T-helper 1 cell (primary cell): ENCODE data around the gene PIANP.
"Not testable (repeated sequence)": the region's sequence is repeated elsewhere in the genome, so short reads cannot be mapped to it uniquely, and the experiment has no call there.

Source experiments
- DNase-seq, 5 donors: peaks; one replicate each; pipeline ENCODE4 v3.0.0-alpha.2; 2012 to 2020
- total RNA-seq, 4 donors: gene quantifications; one replicate each; lab custom pipeline; 2026; lab: John Stamatoyannopoulos, UW

PIANP gene
- total RNA-seq, result 0 to 0.23 (median 0.08) reads per million in 4 donors

DNA sequence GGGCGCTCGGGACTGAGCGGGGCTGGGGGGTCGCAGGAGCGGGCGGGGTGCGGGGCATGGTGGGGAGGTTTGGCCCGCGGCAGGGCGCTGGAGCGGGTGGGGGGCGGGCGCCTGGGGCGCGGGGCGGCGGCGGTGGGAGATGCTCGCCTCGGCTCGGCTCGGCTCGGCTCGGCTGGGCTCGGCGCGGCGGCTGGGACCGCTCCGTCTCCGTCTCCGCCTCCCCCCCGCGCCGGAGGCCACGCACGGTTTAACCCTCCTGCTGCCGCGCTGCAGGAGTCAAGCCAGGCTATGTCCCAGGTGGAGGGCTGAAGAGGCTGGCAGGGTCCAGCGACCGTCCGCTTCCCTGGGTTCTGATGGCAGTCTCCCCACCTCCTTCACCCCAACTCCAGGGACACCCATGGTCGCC, at the start of gene PIANP:
Gene PIANP (minus strand): TSS at position 170 of the 406 bp plus-strand sequence. CDS start 2,754 bp downstream, outside the sequence.
- DNase-seq, result peak; percentile 20 to 58 (median 39)

GRCh38 chr12:6748761-6749160, 48.1 kb upstream of the PIANP start:
- no peak for DNase-seq

DNA sequence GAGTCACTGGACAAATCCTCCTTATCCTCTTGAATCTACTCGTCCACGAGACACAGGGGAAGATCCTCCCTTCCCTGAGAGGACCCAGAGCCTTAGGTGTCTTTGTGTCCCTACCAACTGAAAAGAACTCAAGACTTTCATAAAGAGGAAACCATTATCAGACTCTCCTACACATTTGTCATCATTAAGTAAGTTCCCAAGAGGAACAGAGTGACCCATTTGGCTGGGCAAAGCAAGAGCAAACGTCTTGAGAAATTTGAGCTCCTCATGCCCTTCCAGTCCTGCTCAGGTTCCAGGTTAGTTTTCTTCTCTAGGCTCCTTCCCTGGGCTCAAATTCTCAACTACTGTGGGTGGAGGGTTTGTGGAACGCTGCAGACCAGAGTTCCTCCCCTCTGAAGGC, 46.6 kb upstream of the PIANP start:
- DNase-seq, result no peak

DNA sequence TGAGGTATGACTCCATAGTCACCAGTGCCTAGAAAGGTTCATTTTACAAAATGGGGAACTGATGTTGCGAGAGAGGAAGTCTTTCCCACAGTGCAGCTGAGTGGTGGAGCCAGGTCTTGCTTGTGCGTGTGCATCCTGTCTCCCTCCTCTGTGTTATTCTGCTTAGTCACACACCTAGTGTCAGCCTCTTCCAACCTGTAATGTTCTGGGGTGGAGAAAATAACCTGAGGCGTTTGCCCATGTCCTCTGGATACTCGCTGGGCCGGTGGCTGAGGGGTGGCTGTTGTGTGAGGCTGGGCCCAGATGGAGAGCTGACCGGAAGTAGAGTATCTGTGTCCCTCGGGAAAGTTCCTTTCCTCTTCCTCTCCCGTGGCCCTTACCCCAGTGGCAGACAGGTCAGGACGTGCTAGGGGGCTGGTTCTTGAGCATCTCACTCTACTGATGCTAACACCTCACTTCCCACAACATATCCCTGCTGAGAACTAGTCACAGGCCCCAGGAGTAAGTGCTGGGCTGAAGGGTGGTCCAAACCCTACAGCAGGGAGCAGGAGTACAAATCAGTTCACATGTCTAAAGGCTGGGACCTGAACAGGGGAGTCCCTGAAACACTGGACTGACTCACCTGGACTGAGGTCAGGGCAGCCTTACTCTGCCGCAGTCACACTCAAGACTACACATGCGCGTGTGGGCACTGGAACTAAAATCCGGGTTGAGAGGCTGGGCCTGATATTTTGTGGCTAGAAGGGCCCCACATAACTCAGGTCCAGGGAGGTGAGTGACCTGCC, 45.3 kb upstream of the PIANP start:
- DNase-seq, result peak in 1 of 5 donors; percentile 54

DNA sequence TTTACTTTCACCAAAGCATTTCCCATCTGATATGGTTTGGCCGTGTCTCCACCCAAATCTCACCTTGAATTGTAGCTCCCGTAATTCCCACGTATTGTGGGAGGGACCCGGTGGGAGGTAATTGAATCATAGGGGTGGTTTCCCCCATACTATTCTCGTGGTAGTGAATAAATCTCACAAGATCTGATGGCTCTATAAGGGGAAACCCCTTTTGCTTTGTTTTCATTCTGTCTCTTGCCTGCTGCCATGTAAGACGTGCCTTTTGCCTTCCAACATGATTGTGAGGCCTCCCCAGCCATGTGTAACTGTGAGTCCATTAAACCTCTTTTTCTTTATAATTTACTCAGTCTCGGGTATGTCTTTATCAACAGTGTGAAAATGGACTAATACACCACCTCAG, 42.7 kb upstream of the PIANP start:
- DNase-seq, result not testable (repeated sequence)

DNA sequence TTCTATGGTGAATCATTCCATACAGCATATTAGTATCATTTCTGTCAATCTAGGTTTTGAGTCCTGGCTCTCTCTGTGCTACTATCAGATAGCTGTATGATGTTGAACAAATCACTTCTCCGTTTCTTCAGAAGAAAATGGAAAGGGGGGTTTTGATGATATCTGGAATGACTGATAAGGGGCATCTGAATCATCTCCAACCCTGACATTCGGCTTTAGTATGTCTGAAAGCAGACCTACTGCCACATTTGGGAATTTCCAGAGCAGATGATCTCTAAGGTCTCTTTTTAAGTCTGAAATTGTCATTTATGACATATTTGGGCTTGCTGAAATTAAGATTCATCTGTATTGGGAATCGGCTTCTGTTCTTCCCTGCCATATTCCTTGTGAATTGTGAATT, 42.2 kb upstream of the PIANP start:
- no peak for DNase-seq

DNA sequence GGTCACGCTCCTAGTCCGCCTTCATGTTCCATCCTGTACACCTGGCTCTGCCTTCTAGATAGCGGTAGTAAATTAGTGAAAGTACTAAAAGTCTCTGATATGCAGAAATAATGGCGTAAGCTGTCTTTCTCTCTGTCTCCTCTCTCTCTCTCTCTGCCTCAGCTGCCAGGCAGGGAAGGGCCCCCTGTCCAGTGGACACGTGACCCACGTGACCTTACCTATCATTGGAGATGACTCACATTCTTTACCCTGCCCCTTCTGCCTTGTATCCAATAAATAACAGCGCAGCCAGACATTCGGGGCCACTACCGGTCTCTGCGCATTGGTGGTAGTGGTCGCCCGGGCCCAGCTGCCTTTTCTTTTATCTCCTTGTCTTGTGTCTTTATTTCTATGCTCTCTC, 41.5 kb upstream of the PIANP start:
- DNase-seq, result not testable (repeated sequence)

DNA sequence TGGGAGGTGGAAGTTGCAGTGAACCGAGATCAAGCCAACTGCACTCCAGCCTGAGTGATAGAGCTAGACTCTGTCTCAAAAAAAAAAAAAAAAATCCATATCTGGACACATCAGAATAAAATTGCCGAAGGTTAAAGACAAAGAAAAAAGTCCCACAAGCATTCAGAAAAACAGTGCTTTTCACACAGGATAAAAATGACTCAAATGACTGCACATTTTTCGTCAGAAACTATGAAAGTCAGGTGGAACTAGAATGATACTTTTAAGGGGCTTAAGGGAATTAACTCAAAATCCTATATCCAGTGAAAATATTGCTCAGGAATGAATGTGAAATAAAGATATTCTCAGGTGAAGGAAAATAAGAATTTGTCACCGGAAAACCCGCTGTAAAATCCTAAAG, 36.1 kb upstream of the PIANP start:
- no peak for DNase-seq

DNA sequence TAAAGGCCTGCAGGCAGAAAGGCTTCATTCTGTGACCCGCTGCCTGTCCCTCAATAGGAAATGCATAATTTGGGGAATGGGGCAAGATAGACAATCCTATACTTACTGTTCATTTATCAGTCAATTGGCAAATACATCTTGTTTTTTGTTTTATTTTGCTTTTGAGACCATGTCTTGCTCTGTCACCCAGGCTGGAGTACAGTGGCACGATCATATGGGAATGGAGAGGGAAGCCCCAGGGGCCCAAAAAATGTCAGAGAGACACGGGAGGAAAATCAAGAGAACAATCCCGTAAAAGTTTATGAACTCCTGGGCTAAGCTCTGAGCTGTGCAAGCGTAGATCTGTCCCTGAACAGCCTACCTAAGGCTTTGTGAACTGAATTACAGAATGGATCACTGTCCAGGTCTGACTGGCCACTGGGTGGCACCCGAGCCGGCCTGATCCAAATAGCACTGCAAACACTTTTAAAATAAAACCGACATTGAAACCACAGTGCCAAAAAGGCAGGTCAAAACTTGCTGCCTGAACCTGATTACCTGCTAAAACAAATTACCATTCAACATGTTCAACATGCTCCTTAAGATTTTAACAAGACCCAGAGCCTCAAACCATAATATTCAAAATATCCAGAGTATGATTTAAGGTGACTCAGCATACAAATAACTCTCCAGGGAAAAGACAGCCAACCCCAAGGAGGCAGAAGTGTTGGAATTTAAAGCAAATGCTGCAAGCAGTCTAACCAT, 35.0 kb upstream of the PIANP start:
- peak in 2 of 5 donors; percentile 21 to 36 for DNase-seq

GRCh38 chr12:6734506-6735387, 34.1 kb upstream of the PIANP start:
- DNase-seq, result no peak

DNA sequence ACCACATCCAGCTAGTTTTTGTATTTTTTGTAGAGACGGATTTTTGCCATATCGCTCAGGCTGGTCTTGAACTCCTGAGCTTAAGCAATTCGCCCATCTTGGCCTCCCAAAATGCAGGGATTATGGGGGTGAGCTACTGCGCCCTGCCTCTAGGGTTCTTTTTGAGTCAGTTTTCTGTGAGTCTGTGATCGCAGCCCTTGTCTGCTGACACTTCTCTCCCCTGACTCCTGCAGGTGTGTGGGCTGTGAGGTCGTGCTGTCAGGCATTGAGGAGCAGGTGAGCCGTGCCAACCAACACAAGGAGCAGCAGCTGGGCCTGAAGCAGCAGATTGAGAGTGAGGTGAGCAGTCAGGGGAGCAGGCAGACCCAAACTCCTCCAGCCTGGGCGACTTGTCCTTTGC, 29.6 kb upstream of the PIANP start:
- no peak for DNase-seq

DNA sequence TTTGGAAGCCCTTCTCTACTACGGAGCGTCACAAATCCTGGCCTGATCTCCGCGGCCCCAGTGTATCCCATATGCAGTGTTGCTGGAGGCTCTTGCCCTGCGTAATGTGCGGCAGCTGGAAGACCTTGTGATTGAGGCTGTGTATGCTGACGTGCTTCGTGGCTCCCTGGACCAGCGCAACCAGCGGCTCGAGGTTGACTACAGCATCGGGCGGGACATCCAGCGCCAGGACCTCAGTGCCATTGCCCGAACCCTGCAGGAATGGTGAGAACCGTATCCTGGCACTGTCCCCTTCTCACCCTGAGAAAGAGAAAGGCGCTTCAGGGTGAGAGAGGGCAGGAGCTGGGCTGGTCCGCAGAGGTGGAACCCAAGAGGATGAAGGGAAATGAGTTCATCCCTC, 28.6 kb upstream of the PIANP start:
- DNase-seq, result no peak

GRCh38 chr12:6725350-6725749, 24.7 kb upstream of the PIANP start:
- no peak for DNase-seq

GRCh38 chr12:6724409-6724797, 23.8 kb upstream of the PIANP start:
- DNase-seq, result peak in 1 of 5 donors; percentile 5

DNA sequence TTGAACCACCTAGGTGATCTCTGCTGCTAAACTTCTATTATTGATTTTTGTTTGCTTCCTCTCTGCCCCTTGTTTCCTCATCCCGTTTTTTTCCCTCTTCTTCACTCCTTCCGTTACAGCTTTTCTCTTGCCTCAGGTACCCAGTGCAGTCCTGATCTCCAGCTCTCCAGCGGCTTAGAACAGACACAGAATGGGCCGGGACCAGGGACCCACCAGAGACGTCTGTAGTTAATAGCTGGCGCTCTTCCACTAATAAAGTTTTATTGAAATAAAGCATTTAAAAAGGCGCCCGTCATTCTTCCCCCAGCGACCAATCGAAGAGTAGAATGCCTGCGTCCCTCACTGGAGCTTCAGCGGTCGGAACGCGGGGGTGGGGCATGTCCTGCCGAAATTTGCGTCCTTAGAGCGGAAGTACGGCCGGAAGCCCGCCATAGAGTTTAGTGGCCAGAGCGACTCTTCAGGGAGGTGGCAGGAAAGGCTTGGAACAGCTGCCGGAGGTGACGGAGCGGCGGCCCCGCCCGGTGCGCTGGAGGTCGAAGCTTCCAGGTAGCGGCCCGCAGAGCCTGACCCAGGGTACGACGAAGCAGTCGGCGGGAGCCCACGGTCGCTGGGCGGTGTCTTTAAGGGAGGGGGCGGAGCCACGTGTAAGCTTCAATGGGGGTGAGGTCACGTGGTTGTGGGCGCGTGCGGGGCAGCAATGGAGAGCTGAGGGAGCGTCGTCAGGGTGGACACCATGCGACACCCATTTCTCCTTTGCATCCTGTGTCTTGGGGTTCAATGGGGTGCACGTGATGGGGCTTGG, 23.2 kb upstream of the PIANP start, which contains the start of gene COPS7A:
Gene COPS7A (plus strand): TSS at position 440 of the 802 bp plus-strand sequence. CDS start 611 bp downstream, outside the sequence.
- peak; percentile 86 to 99 (median 89) for DNase-seq

DNA sequence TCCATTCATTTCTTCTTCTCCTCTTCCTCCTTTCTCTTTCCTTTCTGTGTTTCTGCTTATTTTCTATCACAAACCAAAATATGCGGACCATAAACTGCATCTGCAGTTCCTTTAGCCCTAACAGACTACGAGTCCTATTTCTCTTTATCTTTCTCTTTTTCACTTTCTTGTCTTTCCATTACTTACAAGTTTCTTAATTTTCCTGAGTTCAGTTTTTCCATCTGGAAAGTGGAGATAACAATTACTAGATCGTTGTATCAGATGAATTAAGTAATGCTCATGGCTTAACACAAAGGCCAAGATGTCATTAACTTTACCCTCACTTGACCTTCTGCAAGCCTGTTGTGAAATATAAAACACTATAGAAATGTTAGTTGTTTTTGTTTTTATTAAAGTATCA, 22.2 kb upstream of the PIANP start:
- no peak for DNase-seq

- DNase-seq, result no peak
Measured at GRCh38 chr12:6716874-6717437, 16.3 kb upstream of the PIANP start.

GRCh38 chr12:6716031-6716873, 15.6 kb upstream of the PIANP start:
- not testable (repeated sequence) for DNase-seq

- peak in 1 of 5 donors; percentile 24 for DNase-seq
Measured at GRCh38 chr12:6708960-6709394, 8.4 kb upstream of the PIANP start.

DNA sequence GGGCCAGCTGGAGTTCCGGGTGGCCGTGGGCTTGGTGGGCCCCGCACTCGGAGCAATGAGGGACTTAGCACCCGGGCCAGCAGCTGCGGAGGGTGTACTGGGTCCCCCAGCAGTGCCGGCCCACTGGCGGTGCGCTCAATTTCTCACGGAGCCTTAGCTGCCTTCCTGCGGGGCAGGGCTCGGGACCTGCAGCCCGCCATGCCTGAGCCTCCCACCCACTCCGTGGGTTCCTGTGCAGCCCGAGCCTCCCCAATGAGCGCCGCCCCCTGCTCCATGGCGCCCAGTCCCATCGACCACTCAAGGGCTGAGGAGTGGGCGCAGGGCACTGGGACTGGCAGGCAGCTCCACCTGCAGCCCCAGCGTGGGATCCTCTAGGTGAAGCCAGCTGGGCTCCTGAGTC, 7.7 kb upstream of the PIANP start:
- not testable (repeated sequence) for DNase-seq
